NCI-H748 treated with DMSO at 0.1 percent for 48 hours (cell line): ENCODE results near the gene RBMS3.
"Not testable (repeated sequence)": the region's sequence is repeated elsewhere in the genome, so short reads cannot be mapped to it uniquely, and the experiment has no call there.

Source experiments
- DNase-seq: peaks from one replicate; lab custom pipeline; 2025; lab: John Stamatoyannopoulos, UW

RBMS3 gene

DNA sequence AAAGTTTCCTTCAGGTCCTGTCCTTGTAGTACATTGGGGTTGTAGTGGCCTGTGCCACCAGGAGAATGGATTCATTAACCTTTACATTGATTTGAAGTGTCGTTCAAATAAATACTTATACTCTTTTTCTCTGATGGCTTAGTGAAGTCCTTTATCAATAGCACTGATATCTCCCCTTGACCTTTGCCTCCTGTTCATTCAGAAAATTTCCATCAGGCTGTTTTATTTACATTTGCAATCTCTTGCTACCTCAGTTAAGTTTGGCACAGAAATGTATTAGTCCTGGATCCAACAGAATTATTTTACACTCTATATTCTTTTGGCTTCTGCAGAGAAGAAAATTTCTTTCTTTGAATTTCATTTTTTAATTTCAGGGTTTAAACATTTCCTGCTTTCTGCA, 497.0 kb downstream of the RBMS3 start:
- no peak for DNase-seq

DNA sequence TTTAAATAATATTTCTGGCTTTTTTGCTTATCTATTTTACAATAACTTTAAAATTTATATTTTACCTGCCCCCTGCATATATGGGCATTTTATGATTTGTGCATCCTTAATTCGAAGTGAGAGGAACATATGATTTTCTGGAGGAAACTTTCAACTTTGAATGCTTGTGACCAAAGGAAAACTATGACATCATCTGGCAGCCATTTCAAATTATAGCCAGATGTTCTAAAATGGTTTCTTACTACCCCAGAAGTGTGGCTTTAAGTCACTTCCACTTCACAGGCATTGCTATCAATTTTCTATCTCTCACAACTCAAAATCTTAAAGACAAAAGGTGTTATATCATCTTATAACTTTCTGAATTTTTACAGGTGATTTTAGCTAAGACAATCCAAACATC, 508.8 kb downstream of the RBMS3 start:
- DNase-seq, result no peak

- DNase-seq, result no peak
Measured at GRCh38 chr3:29796808-29797207, 515.9 kb downstream of the RBMS3 start.

GRCh38 chr3:29802057-29802456, 521.2 kb downstream of the RBMS3 start:
- no peak for DNase-seq

DNA sequence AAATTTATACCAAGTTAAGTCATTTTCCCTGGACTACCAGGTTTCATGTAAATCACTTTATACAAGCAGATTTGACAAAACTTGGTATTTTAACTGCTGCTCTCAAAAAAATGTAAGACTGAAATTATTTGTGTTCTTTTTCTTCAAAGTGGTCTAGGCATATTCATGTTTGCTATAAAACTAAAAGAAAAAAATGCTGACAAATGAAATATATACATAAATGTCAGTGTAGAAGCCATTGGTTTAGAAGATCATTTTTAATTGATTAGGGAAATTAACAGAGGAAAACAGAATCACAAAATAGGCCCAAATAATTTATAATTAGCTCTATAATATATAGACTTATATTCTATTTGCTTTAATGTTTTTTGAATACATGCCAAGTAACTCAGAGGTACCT, 523.2 kb downstream of the RBMS3 start:
- DNase-seq, result no peak

GRCh38 chr3:29805757-29806156, 524.9 kb downstream of the RBMS3 start:
- no peak for DNase-seq

GRCh38 chr3:29808324-29808723, 527.5 kb downstream of the RBMS3 start:
- DNase-seq, result not testable (repeated sequence)

DNA sequence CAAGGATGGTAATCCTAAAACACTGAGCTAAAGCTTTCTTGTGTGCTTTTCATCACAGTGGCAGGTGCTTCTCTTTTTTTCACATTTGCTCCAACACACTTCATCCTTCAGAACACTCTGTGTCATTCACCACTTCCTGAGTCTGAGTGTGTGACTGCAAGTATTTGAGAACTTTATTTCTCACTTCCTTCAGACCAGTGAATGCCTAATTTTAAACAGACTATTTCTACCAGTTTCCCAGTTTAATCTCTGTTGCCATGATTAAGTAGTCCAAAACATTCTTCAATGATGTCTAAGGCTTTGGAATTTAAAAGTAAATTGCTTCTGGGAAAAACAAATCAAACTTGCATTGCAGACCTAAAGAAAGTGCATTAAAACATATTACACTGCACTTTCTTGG, 541.2 kb downstream of the RBMS3 start:
- no peak for DNase-seq

- DNase-seq, result no peak
Measured at GRCh38 chr3:29823233-29823632, 542.4 kb downstream of the RBMS3 start.

DNA sequence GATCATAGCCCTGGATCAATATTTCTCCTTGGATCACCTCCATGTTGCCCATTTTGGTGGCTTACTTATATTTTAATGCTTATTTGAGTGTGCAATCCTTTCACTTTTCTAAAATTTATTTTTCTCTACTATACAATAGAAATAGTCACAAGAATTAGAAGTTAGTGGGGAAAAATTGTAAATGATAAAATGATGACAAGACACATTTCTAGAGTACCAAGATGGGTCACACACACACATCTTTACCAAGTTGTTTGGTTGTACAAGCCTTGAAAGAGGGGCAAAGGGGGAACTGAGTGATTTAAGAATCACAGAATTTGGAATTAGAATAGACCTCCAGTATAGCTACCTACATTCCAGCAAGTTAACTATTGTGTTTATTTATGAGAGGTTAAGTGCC, 545.8 kb downstream of the RBMS3 start:
- DNase-seq, result no peak

- DNase-seq, result no peak
Measured at GRCh38 chr3:29827756-29828155, 546.9 kb downstream of the RBMS3 start.

DNA sequence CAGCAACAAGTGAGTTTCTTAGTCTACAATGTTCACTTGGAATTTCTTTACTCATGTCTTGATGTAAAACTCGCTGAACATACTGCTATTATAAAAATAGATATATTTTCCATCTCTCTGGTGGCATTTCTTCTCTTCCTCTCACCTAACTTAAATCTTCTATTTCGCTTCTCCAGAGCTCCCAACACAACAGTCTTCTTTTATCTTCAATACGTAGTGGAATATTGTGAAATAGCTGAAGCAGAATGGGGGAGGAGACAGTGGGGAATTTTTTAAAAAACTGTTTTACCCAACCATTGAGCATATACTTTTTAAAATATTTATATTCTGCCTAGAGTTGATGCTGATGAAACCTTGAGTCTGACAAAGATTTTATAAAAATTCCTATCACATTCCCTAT, 548.5 kb downstream of the RBMS3 start:
- DNase-seq, result no peak

GRCh38 chr3:29850641-29851040, 569.8 kb downstream of the RBMS3 start:
- no peak for DNase-seq

DNA sequence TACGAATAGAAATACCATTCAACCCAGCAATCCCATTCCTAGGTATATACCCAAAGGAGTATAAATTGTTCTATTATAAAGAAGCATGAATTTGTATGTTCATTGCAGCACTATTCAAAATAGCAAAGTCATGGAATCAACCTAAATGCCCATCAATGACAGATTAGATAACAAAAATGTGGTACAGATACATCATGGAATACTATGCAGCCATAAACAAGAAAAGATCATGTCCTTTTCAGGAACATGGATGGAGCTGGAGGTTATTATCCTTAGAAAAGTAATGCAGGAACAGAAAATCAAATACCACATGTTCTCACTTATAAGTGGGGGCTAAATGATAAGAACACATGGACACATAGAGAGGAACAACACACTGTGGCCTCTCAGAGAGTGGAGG, 571.9 kb downstream of the RBMS3 start:
- DNase-seq, result no peak

- DNase-seq, result no peak
Measured at GRCh38 chr3:29853841-29854397, 573.0 kb downstream of the RBMS3 start.

GRCh38 chr3:29854821-29855220, 574.0 kb downstream of the RBMS3 start:
- DNase-seq, result no peak

GRCh38 chr3:29859726-29860270, 578.9 kb downstream of the RBMS3 start:
- DNase-seq, result no peak

DNA sequence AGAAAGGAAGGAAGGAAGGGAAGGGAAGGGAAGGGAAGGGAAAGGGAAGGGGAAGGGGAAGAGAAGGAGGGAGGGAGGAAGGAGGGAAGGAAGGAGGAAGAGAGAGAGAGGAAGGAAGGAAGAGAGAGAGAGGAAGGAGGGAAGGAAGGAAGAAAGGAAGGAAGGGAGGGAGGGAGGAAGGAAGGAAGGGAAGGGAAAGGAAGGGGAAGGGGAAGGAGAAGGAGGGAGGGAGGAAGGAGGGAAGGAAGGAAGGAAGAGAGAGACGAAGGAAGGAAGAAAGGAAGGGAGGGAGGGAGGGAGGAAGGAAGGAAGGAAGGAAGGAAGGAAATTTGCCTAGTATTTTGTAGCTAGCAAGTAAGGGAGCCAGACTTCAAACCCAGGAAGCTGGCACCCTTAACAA, 583.9 kb downstream of the RBMS3 start:
- DNase-seq, result no peak

GRCh38 chr3:29868543-29869101, 587.8 kb downstream of the RBMS3 start:
- no peak for DNase-seq

DNA sequence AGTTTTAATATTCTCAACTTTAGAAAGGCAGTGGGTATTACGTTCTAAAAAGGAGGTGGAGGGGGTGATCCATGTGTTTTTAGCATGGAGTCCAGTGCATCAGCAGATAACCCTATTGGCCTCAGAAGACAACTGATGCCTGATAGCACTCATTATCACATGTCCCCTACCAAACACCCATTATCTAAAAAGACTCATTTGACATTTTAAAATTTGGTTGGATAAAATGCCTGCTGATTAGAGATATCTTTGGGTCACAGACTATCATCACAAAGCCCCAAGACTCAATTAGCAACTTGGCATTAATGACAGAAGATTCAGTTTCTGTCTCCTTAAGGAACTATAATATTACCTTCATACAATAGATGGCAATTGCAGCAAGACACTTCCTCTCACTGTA, 589.3 kb downstream of the RBMS3 start:
- no peak for DNase-seq

GRCh38 chr3:29871087-29871486, 590.2 kb downstream of the RBMS3 start:
- DNase-seq, result no peak

- no peak for DNase-seq
Measured at GRCh38 chr3:29880809-29881208, 599.9 kb downstream of the RBMS3 start.

GRCh38 chr3:29887451-29887850, 606.6 kb downstream of the RBMS3 start:
- no peak for DNase-seq

DNA sequence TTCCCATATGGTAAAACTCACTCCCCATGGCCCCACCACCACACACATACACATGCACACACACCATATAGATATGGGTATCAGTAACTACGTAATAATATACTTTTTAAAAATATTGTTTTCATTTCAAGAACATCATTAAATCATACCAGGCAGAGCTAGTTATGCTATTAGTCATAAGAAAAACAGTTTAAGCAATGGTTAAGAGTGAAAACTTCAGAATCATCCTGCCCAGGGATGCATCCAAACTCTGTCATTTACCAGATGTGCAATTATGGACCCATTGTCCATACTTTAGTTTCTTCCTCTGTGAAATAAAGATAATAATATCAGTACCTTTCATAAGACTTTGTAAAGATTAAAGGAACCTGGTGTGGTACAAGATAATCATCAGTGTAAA, 608.3 kb downstream of the RBMS3 start:
- DNase-seq, result no peak
